ENCODE data around the gene RBM10. TPM values are rescaled to one million over a fixed set of nuclear protein-coding genes. Genes with fewer than 3 reads are reported as not detected.

RBM10 gene
- total and polyA plus RNA-seq, 2 experiments from 2014 or later, result 39.5 to 101 TPM

- no peak for ATAC-seq
Observed at GRCh38 chrX:47158781-47159180, 13.8 kb downstream of the RBM10 start.

More at GRCh38 chrX:47158781-47159180, 13.8 kb downstream of the RBM10 start:
- no peak overlapping the region for H2AFZ ChIP-seq
- peaks cover 68% of the 10 kb centered on the region for H3K79me2 ChIP-seq (replicated peaks; ENCODE audit: insufficient read depth)
- H3K4me2 ChIP-seq, result no peak overlapping the region
- no peak overlapping the region for H3K27ac ChIP-seq (ENCODE audit: low read depth)
- H3K4me1 Mint-ChIP-seq, result no peaks in the 10 kb centered on the region
- no peaks in the 10 kb centered on the region for H3K9me2 ChIP-seq (ENCODE audit: insufficient read depth)
- TF ChIP-seq, protein P1, sequence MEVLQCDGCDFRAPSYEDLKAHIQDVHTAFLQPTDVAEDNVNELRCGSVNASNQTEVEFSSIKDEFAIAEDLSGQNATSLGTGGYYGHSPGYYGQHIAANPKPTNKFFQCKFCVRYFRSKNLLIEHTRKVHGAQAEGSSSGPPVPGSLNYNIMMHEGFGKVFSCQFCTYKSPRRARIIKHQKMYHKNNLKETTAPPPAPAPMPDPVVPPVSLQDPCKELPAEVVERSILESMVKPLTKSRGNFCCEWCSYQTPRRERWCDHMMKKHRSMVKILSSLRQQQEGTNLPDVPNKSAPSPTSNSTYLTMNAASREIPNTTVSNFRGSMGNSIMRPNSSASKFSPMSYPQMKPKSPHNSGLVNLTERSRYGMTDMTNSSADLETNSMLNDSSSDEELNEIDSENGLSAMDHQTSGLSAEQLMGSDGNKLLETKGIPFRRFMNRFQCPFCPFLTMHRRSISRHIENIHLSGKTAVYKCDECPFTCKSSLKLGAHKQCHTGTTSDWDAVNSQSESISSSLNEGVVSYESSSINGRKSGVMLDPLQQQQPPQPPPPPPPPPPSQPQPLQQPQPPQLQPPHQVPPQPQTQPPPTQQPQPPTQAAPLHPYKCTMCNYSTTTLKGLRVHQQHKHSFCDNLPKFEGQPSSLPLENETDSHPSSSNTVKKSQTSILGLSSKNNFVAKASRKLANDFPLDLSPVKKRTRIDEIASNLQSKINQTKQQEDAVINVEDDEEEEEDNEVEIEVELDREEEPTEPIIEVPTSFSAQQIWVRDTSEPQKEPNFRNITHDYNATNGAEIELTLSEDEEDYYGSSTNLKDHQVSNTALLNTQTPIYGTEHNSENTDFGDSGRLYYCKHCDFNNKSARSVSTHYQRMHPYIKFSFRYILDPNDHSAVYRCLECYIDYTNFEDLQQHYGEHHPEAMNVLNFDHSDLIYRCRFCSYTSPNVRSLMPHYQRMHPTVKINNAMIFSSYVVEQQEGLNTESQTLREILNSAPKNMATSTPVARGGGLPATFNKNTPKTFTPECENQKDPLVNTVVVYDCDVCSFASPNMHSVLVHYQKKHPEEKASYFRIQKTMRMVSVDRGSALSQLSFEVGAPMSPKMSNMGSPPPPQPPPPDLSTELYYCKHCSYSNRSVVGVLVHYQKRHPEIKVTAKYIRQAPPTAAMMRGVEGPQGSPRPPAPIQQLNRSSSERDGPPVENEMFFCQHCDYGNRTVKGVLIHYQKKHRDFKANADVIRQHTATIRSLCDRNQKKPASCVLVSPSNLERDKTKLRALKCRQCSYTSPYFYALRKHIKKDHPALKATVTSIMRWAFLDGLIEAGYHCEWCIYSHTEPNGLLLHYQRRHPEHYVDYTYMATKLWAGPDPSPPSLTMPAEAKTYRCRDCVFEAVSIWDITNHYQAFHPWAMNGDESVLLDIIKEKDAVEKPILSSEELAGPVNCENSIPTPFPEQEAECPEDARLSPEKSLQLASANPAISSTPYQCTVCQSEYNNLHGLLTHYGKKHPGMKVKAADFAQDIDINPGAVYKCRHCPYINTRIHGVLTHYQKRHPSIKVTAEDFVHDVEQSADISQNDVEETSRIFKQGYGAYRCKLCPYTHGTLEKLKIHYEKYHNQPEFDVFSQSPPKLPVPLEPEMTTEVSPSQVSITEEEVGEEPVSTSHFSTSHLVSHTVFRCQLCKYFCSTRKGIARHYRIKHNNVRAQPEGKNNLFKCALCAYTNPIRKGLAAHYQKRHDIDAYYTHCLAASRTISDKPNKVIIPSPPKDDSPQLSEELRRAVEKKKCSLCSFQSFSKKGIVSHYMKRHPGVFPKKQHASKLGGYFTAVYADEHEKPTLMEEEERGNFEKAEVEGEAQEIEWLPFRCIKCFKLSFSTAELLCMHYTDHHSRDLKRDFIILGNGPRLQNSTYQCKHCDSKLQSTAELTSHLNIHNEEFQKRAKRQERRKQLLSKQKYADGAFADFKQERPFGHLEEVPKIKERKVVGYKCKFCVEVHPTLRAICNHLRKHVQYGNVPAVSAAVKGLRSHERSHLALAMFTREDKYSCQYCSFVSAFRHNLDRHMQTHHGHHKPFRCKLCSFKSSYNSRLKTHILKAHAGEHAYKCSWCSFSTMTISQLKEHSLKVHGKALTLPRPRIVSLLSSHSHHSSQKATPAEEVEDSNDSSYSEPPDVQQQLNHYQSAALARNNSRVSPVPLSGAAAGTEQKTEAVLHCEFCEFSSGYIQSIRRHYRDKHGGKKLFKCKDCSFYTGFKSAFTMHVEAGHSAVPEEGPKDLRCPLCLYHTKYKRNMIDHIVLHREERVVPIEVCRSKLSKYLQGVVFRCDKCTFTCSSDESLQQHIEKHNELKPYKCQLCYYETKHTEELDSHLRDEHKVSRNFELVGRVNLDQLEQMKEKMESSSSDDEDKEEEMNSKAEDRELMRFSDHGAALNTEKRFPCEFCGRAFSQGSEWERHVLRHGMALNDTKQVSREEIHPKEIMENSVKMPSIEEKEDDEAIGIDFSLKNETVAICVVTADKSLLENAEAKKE (CRISPR knock-in tag; IDR thresholded peaks at IDR 0.05), result no peak
- no peak for TF ChIP-seq EZH2phosphoT487 (IDR thresholded peaks at IDR 0.05; ENCODE audit: unreplicated experiment)
- TF ChIP-seq, protein P2, sequence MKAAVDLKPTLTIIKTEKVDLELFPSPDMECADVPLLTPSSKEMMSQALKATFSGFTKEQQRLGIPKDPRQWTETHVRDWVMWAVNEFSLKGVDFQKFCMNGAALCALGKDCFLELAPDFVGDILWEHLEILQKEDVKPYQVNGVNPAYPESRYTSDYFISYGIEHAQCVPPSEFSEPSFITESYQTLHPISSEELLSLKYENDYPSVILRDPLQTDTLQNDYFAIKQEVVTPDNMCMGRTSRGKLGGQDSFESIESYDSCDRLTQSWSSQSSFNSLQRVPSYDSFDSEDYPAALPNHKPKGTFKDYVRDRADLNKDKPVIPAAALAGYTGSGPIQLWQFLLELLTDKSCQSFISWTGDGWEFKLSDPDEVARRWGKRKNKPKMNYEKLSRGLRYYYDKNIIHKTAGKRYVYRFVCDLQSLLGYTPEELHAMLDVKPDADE (IDR thresholded peaks at IDR 0.05), result no peak
- no peak for TF ChIP-seq EZH2 (IDR thresholded peaks at IDR 0.05; ENCODE audit: low read depth, unreplicated experiment)
- no peak for TF ChIP-seq NANOG (IDR thresholded peaks at IDR 0.05; ENCODE audit: borderline replicate concordance)
- no peak for TF ChIP-seq CREB1 (CRISPR knock-in tag; IDR thresholded peaks at IDR 0.05; ENCODE audit: low read depth)
- no peak for TF ChIP-seq JUNB (IDR thresholded peaks at IDR 0.05; ENCODE audit: unreplicated experiment)
- no peak for TF ChIP-seq CTCF (conservative IDR thresholded peaks at IDR 0.05; ENCODE audit: low read depth in 2 of 2)
- no peak for TF ChIP-seq ZNF114 (CRISPR knock-in tag; IDR thresholded peaks at IDR 0.05)
- TF ChIP-seq POLR2AphosphoS5 (IDR thresholded peaks at IDR 0.05; ENCODE audit: low read depth), result no peak
- TF ChIP-seq ZNF331 (CRISPR knock-in tag; IDR thresholded peaks at IDR 0.05; ENCODE audit: low read depth), result no peak
- TF ChIP-seq STAT1 (IDR thresholded peaks at IDR 0.05; ENCODE audit: unreplicated experiment), result no peak
- TF ChIP-seq, protein P3, sequence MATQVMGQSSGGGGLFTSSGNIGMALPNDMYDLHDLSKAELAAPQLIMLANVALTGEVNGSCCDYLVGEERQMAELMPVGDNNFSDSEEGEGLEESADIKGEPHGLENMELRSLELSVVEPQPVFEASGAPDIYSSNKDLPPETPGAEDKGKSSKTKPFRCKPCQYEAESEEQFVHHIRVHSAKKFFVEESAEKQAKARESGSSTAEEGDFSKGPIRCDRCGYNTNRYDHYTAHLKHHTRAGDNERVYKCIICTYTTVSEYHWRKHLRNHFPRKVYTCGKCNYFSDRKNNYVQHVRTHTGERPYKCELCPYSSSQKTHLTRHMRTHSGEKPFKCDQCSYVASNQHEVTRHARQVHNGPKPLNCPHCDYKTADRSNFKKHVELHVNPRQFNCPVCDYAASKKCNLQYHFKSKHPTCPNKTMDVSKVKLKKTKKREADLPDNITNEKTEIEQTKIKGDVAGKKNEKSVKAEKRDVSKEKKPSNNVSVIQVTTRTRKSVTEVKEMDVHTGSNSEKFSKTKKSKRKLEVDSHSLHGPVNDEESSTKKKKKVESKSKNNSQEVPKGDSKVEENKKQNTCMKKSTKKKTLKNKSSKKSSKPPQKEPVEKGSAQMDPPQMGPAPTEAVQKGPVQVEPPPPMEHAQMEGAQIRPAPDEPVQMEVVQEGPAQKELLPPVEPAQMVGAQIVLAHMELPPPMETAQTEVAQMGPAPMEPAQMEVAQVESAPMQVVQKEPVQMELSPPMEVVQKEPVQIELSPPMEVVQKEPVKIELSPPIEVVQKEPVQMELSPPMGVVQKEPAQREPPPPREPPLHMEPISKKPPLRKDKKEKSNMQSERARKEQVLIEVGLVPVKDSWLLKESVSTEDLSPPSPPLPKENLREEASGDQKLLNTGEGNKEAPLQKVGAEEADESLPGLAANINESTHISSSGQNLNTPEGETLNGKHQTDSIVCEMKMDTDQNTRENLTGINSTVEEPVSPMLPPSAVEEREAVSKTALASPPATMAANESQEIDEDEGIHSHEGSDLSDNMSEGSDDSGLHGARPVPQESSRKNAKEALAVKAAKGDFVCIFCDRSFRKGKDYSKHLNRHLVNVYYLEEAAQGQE (IDR thresholded peaks at IDR 0.05; ENCODE audit: unreplicated experiment), result no peak
- H3K36me3 ChIP-seq (ENCODE audit: insufficient read depth), result no peaks in the 10 kb centered on the region
- H3K27me3 Mint-ChIP-seq (ENCODE audit: insufficient read depth, low read depth, poor library complexity), result peaks cover 2% of the 10 kb centered on the region
- H3K27me3 ChIP-seq (ENCODE audit: insufficient read depth), result no peaks in the 10 kb centered on the region
- no peak overlapping the region for H3K27ac Mint-ChIP-seq
- H4K20me1 ChIP-seq (replicated peaks; ENCODE audit: insufficient read depth), result no peaks in the 10 kb centered on the region; the same call in 1 of the 2 replicates
- H3K9me3 Mint-ChIP-seq, result no peaks in the 10 kb centered on the region
- H3K4me1 ChIP-seq (ENCODE audit: insufficient read depth), result no peaks in the 10 kb centered on the region
- no peak for DNase-seq (ENCODE audit: low spot score)
- H3F3A ChIP-seq (replicated peaks; ENCODE audit: low read depth), result no peaks in the 10 kb centered on the region
- H3K36me3 Mint-ChIP-seq (ENCODE audit: low read depth), result peaks cover 47% of the 10 kb centered on the region
- no peak overlapping the region for H3K4me3 ChIP-seq
- no peak overlapping the region for H3K4me3 Mint-ChIP-seq

All from GM23338 (cell line).